Subcutaneous abdominal adipose tissue (tissue), 5 donors: ENCODE data around the gene BTBD16.

Experiments used
- H3K27ac ChIP-seq: one replicate; pipeline ENCODE4 v1.7.0; 2013; ENCODE audit warnings: low read depth, mild to moderate bottlenecking, inconsistent platforms, low read length, moderate library complexity
- H3K27me3 ChIP-seq, 5 donors: one replicate each; pipeline ENCODE4 v1.7.0; 2013; ENCODE audit warnings: low read length in 5 of 5, inconsistent platforms in 1 of 5; ENCODE audit not compliant: control insufficient read depth in 5 of 5, insufficient read depth in 4 of 5
- H3K36me3 ChIP-seq, 5 donors: one replicate each; pipeline ENCODE4 v1.7.0; 2013; ENCODE audit warnings: low read length in 5 of 5; ENCODE audit not compliant: control insufficient read depth in 5 of 5, insufficient read depth in 5 of 5
- H3K4me1 ChIP-seq, 5 donors: one replicate each; pipeline ENCODE4 v1.7.0; 2013; ENCODE audit warnings: low read length in 5 of 5, mild to moderate bottlenecking in 3 of 5, moderate library complexity in 1 of 5; ENCODE audit not compliant: control insufficient read depth in 5 of 5, insufficient read depth in 5 of 5
- H3K4me3 ChIP-seq, 5 donors: one replicate each; pipeline ENCODE4 v1.7.0; 2013; ENCODE audit warnings: low read length in 5 of 5, low read depth in 1 of 5
- H3K9ac ChIP-seq, 5 donors: one replicate each; pipeline ENCODE4 v1.7.0; 2013; ENCODE audit warnings: low read length in 5 of 5, mild to moderate bottlenecking in 4 of 5, moderate library complexity in 3 of 5
- H3K9me3 ChIP-seq, 5 donors: one replicate each; pipeline ENCODE4 v1.7.0; 2013; ENCODE audit warnings: low read length in 5 of 5; ENCODE audit not compliant: control insufficient read depth in 5 of 5
- donor health status: healthy.
- donor health status: healthy.
- donor health status: healthy.
- donor health status: healthy.
- donor health status: healthy.

The BTBD16 gene

GRCh38 chr10:122271076-122271475, at the start of gene BTBD16:
BTBD16 (plus strand) TSS chr10:122271296; CDS start chr10:122275082, 3,786 bp downstream.
- Histone ChIP-seq H3K36me3 (peaks cover 0 to 15% (median 9%) of the 10 kb centered on the region in 5 donors), H3K9me3 (no peaks in the 10 kb centered on the region), H3K27ac (no peak within 1 kb of the TSS), H3K9ac (no peak within 1 kb of the TSS), H3K4me1 (peaks cover 0 to 5% (median 0%) of the 10 kb centered on the region in 5 donors), H3K27me3 (no peaks in the 10 kb centered on the region), H3K4me3 (no peak within 1 kb of the TSS)

- Histone ChIP-seq H3K4me3 (no peak overlapping the region), H3K27ac (no peak overlapping the region), H3K9me3 (no peaks in the 10 kb centered on the region), H3K4me1 (peaks cover 0 to 7% (median 0%) of the 10 kb centered on the region in 5 donors), H3K9ac (no peak overlapping the region), H3K27me3 (no peaks in the 10 kb centered on the region), H3K36me3 (peaks cover 4 to 90% (median 74%) of the 10 kb centered on the region in 5 donors)
Observed at GRCh38 chr10:122221958-122222357, 49.1 kb upstream of the BTBD16 start.

- no peak overlapping the region for H3K4me3 ChIP-seq
- no peak overlapping the region for H3K27ac ChIP-seq
- H3K4me1 ChIP-seq, result peaks cover 0 to 7% (median 0%) of the 10 kb centered on the region in 5 donors
- no peaks in the 10 kb centered on the region for H3K9me3 ChIP-seq
- peaks cover 4 to 91% (median 78%) of the 10 kb centered on the region in 5 donors for H3K36me3 ChIP-seq
- no peak overlapping the region for H3K9ac ChIP-seq
- no peaks in the 10 kb centered on the region for H3K27me3 ChIP-seq
Observed at GRCh38 chr10:122222638-122223037, 48.5 kb upstream of the BTBD16 start.

- H3K27ac ChIP-seq, result no peak overlapping the region
- no peak overlapping the region for H3K4me3 ChIP-seq
- H3K27me3 ChIP-seq, result no peaks in the 10 kb centered on the region
- peak overlapping the region in 1 of 5 donors; percentile 9 for H3K9ac ChIP-seq
- H3K4me1 ChIP-seq, result peaks cover 0 to 7% (median 0%) of the 10 kb centered on the region in 5 donors
- peaks cover 7 to 91% (median 80%) of the 10 kb centered on the region in 5 donors for H3K36me3 ChIP-seq
- H3K9me3 ChIP-seq, result no peaks in the 10 kb centered on the region
Observed at GRCh38 chr10:122224159-122224558, 46.9 kb upstream of the BTBD16 start.

DNA sequence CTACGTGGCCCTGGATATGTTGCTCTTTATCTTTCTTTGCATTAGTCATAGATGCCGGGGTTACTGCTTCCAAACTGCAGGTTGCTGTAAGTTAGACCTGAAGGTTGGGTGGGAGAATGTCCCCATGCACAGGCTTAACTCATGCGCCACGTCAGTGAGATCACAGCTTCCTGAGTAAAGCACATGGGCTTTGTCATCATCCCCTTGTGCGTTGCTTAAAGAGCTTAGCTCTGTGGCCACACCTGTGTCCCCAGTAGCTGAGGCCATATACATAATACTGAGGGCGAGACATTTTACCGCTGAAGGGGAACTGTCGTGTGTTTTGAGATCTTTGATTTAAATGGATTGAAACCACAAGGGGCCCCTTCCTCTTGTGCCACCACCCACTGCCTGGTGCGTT, 45.8 kb upstream of the BTBD16 start:
- H3K4me1 ChIP-seq, result peaks cover 0 to 7% (median 0%) of the 10 kb centered on the region in 5 donors
- H3K4me3 ChIP-seq, result no peak overlapping the region
- peaks cover 12 to 94% (median 84%) of the 10 kb centered on the region in 5 donors for H3K36me3 ChIP-seq
- H3K9ac ChIP-seq, result no peak overlapping the region
- no peak overlapping the region for H3K27ac ChIP-seq
- no peaks in the 10 kb centered on the region for H3K9me3 ChIP-seq
- no peaks in the 10 kb centered on the region for H3K27me3 ChIP-seq

DNA sequence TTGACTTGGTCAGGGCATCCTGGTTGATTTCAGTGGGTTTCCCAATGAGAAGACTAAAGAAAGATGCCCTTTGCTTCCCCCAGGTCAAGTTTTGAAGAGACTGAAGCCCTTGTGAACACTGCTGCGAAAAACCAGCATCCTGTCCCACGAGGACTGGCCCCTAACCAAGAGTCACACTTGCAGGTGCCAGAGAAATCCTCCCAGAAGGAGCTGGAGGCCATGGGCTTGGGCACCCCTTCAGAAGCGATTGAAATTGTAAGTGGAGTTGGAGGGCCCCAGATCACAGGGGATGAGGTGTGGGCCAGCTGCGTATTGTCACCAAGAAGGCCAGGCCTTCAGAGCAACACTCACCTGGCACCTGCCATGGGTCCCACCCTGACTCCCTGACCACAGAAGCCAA, 43.3 kb upstream of the BTBD16 start:
- Histone ChIP-seq H3K4me1 (peaks cover 0 to 7% (median 0%) of the 10 kb centered on the region in 5 donors), H3K4me3 (no peak overlapping the region), H3K9ac (no peak overlapping the region), H3K27ac (no peak overlapping the region), H3K36me3 (peaks cover 18 to 89% (median 78%) of the 10 kb centered on the region in 5 donors), H3K27me3 (no peaks in the 10 kb centered on the region), H3K9me3 (no peaks in the 10 kb centered on the region)

DNA sequence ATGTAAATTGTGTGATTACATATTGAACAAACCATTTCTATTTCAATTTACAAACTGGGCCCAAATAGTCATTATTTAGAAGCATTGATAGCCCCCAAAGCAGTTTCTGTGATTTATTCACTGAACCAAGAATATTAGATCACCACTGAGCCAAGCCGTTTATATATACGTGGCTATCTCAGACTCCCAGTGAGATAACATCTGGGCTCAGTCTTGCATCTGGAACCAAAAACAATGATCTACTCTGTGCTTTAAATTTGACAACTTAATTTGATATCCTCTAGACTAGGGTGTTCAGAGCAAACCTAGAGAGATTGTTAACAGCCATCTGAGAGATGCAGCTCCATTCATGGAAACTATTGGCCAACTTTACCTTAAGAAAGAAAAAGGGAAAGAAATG, 41.4 kb upstream of the BTBD16 start:
- H3K4me3 ChIP-seq, result no peak overlapping the region
- H3K36me3 ChIP-seq, result peaks cover 14 to 85% (median 79%) of the 10 kb centered on the region in 5 donors
- H3K27me3 ChIP-seq, result no peaks in the 10 kb centered on the region
- H3K27ac ChIP-seq, result no peak overlapping the region
- H3K9ac ChIP-seq, result no peak overlapping the region
- peaks cover 0 to 7% (median 0%) of the 10 kb centered on the region in 5 donors for H3K4me1 ChIP-seq
- no peaks in the 10 kb centered on the region for H3K9me3 ChIP-seq

DNA sequence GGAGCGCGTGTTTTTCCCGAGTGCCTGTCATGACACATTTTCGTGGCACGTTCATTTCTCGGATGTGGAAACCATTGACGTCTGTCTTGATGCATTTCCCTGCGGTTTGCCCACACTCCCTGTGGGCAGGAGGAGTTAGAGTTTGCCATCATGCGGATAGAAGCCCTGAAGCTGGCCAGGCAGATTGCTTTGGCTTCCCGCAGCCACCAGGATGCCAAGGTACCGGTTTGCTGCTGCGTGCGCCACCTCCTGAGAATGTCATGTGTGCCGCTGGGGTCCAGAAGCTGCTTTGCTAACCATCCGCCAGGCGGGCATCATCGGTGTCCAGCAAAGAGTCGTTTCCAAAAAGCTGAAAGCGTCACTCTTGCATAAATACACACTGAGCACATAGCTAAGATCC, 40.9 kb upstream of the BTBD16 start:
- no peaks in the 10 kb centered on the region for H3K27me3 ChIP-seq
- peaks cover 14 to 80% (median 76%) of the 10 kb centered on the region in 5 donors for H3K36me3 ChIP-seq
- no peak overlapping the region for H3K9ac ChIP-seq
- no peak overlapping the region for H3K27ac ChIP-seq
- H3K4me1 ChIP-seq, result peaks cover 0 to 7% (median 0%) of the 10 kb centered on the region in 5 donors
- H3K4me3 ChIP-seq, result no peak overlapping the region
- H3K9me3 ChIP-seq, result no peaks in the 10 kb centered on the region

GRCh38 chr10:122232769-122233168, 38.3 kb upstream of the BTBD16 start:
- Histone ChIP-seq H3K4me3 (no peak overlapping the region), H3K27ac (no peak overlapping the region), H3K4me1 (no peaks in the 10 kb centered on the region), H3K27me3 (no peaks in the 10 kb centered on the region), H3K9me3 (no peaks in the 10 kb centered on the region), H3K36me3 (peaks cover 19 to 79% (median 72%) of the 10 kb centered on the region in 5 donors), H3K9ac (no peak overlapping the region)

- Histone ChIP-seq H3K27ac (no peak overlapping the region), H3K4me3 (no peak overlapping the region), H3K27me3 (no peaks in the 10 kb centered on the region), H3K9ac (no peak overlapping the region), H3K4me1 (no peaks in the 10 kb centered on the region), H3K9me3 (no peaks in the 10 kb centered on the region), H3K36me3 (peaks cover 16 to 77% (median 66%) of the 10 kb centered on the region in 5 donors)
Observed at GRCh38 chr10:122233857-122234348, 37.2 kb upstream of the BTBD16 start.
